ENCODE results near the gene DMRT3.

Gene DMRT3

DNA sequence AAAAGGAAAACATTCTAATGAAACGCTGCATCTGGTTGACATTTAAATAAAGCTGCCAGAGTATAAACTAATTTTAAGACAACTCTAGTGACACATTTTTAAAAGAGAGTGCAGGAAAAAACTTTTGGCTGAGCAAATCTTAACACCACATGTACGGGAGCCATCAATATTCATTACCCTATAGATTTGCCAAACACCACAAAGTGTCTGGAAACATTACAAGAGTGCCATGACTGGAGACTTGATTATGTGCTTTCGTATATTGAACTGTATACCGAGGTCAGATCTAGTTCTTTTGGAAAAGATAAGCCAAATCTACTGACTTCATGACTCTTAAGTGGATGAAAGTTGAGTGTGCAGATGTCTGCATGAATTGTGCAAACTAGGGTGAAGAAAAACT lies 63.1 kb downstream of the DMRT3 start:
- no peak overlapping the region for H3K27ac ChIP-seq (ENCODE audit: low read length)
- TF ChIP-seq, protein P1, sequence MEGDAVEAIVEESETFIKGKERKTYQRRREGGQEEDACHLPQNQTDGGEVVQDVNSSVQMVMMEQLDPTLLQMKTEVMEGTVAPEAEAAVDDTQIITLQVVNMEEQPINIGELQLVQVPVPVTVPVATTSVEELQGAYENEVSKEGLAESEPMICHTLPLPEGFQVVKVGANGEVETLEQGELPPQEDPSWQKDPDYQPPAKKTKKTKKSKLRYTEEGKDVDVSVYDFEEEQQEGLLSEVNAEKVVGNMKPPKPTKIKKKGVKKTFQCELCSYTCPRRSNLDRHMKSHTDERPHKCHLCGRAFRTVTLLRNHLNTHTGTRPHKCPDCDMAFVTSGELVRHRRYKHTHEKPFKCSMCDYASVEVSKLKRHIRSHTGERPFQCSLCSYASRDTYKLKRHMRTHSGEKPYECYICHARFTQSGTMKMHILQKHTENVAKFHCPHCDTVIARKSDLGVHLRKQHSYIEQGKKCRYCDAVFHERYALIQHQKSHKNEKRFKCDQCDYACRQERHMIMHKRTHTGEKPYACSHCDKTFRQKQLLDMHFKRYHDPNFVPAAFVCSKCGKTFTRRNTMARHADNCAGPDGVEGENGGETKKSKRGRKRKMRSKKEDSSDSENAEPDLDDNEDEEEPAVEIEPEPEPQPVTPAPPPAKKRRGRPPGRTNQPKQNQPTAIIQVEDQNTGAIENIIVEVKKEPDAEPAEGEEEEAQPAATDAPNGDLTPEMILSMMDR (IDR thresholded peaks at IDR 0.05; ENCODE audit: low read depth, low read length), result no peak
- TF ChIP-seq EZH2phosphoT487 (IDR thresholded peaks at IDR 0.05; ENCODE audit: low read depth), result no peak
- H2AFZ ChIP-seq (ENCODE audit: low read depth, low read length), result no peak overlapping the region
- H3K79me2 ChIP-seq (ENCODE audit: low read length), result no peaks in the 10 kb centered on the region
- no peak overlapping the region for H3K4me2 ChIP-seq (ENCODE audit: low read length)
- H3K27me3 ChIP-seq (ENCODE audit: low read depth, low read length), result peaks cover 15% of the 10 kb centered on the region
- H3K36me3 ChIP-seq (replicated peaks; ENCODE audit: low read depth, low read length), result no peaks in the 10 kb centered on the region
- no peaks in the 10 kb centered on the region for H3K4me1 ChIP-seq (ENCODE audit: low read length)
- H3K4me3 ChIP-seq (ENCODE audit: low read length), result no peak overlapping the region
- no peak overlapping the region for H3K9ac ChIP-seq (ENCODE audit: low read length)
- H4K20me1 ChIP-seq (ENCODE audit: insufficient read depth, low read length), result no peaks in the 10 kb centered on the region
- H3K9me3 ChIP-seq (ENCODE audit: insufficient read depth, low read length), result no peaks in the 10 kb centered on the region
